Peyer's patch (tissue), 4 donors: ENCODE measurements around the gene AQP6. TPM values are rescaled to one million over a fixed set of nuclear protein-coding genes. Genes with fewer than 3 reads are reported as not detected.

Experiments
- DNase-seq, 3 donors: peaks; one replicate each; pipeline ENCODE4 v3.0.0-alpha.2; 2017 to 2019
- H3K27ac ChIP-seq, 4 donors: fragments of 200-600 bp; sonication (generic); one replicate each; pipeline ENCODE4 v1.5.1; 2016 to 2019
- H3K27me3 ChIP-seq, 2 donors: fragments of 200-600 bp; sonication (generic); one replicate each; pipeline ENCODE4 v1.5.1; 2019
- H3K36me3 ChIP-seq, 3 donors: fragments of 200-600 bp; sonication (generic); one replicate each; pipeline ENCODE4 v1.5.1; 2016 to 2019
- H3K4me1 ChIP-seq, 4 donors: fragments of 200-600 bp; sonication (generic); one replicate each; pipeline ENCODE4 v1.5.1; 2016 to 2019
- H3K4me3 ChIP-seq, 4 donors: fragments of 200-600 bp; sonication (generic); 1 replicate in 3 of 4; 2 replicates in 1 of 4; pipeline ENCODE4 v1.5.1; 2016 to 2019; ENCODE audit warnings: mild to moderate bottlenecking in 1 of 4
- H3K9me3 ChIP-seq, 4 donors: fragments of 200-600 bp; sonication (generic); one replicate each; pipeline ENCODE4 v1.5.1; 2016 to 2019; ENCODE audit warnings: mild to moderate bottlenecking in 1 of 4
- CTCF ChIP-seq, 6 experiments: fragments of 450-650 bp in 4 of 6; fragments of 200-600 bp in 2 of 6; sonication (generic) in 1 of 6; IDR thresholded peaks; one replicate each; pipeline ENCODE4 v1.5.1; 2017 to 2019; ENCODE audit warnings: antibody characterized with exemption in 6 of 6, mild to moderate bottlenecking in 3 of 6, moderate library complexity in 1 of 6
- POLR2A ChIP-seq, 2 donors: fragments of 450-650 bp; IDR thresholded peaks; one replicate each; pipeline ENCODE4 v1.5.1; 2017; ENCODE audit warnings: antibody characterized with exemption in 2 of 2, mild to moderate bottlenecking in 2 of 2, moderate library complexity in 2 of 2
- total RNA-seq, 4 donors: library from RNA; depleted of rRNA; stranded (reverse); fragments of >200 nt; gene quantifications; one replicate each; pipeline ENCODE4 v1.1.0, GENCODE V29; 2016

Gene AQP6
- total RNA-seq, 4 donors from 2014 or later, result not detected

DNA sequence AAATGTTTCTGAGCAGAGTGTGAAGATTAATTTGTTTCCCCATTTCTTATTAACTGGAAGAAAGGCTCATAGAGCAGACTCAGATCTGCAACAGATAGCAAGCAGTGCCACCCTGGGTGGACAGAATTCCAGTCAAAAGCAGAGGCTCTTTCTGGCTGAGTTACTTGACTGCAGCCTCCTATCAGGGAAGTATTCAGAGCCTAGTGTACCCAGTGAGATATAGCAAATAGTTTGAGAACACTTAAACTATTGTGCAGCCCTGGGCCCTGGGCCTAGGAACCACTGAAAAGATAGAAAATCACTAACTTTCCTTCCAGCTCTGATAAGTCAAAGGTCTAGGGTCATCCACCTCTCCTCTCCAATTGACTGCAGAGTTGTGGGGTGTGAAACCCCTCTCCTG lies 33.4 kb upstream of the AQP6 start:
- DNase-seq, result no peak
- Histone ChIP-seq H3K36me3 (no peaks in the 10 kb centered on the region), H3K27ac (no peak overlapping the region), H3K4me3 (no peak overlapping the region), H3K9me3 (no peaks in the 10 kb centered on the region), H3K27me3 (no peaks in the 10 kb centered on the region), H3K4me1 (no peaks in the 10 kb centered on the region)
- TF ChIP-seq CTCF (IDR thresholded peaks at IDR 0.05), result no peak
- TF ChIP-seq POLR2A (IDR thresholded peaks at IDR 0.05), result no peak

GRCh38 chr12:49939707-49940106 lies 33.0 kb upstream of the AQP6 start:
- TF ChIP-seq POLR2A (IDR thresholded peaks at IDR 0.05), result no peak
- TF ChIP-seq CTCF (IDR thresholded peaks at IDR 0.05), result no peak
- H3K4me3 ChIP-seq, result no peak overlapping the region
- H3K4me1 ChIP-seq, result no peaks in the 10 kb centered on the region
- no peaks in the 10 kb centered on the region for H3K9me3 ChIP-seq
- no peak overlapping the region for H3K27ac ChIP-seq
- H3K36me3 ChIP-seq, result no peaks in the 10 kb centered on the region
- no peaks in the 10 kb centered on the region for H3K27me3 ChIP-seq
- peak in 1 of 3 donors; percentile 17 for DNase-seq

DNA sequence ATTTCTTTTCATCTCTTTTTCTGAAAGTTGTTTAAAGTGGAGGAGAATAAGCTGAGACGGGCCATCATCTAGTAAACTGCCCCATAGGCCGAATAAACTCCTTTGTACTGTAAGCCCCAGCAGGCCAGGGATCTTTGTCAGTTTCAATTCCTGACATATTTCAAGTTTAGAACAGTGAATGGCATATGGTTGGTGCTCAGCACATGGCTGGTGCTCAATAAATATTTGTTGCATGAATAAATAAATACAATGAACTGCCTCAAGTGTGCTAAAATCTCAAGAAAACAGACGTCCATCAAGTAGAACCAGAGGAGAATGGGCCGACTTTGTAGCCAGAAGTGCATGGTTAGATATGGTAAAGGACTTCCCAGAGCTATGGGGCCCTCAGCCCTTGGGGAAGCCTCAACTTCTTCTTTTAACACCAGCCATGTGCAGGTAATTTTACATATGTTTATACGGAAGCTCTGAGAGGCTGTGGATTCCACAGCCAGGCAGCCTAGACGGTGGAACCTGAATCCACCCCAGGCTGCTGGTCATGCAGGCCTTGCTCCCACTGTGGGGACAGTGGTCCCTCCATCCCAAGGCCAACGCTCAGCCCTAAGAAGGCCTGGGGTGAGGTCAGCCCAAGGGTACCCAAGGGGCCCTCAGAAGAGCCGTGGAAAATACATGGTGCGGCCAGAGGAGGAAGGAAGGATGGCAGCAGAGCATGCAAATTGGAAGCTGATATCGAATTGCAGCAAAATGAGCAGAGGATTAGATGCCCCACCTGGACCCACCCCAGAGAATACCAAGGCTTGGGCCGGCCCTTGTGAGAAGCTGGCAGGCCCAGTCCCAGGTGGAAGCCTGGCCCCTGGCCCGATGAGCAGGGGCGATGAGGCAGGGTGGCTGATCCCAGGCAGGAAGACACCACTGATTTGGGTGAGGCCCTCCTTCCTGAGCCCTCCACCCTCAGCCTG lies 30.9 kb upstream of the AQP6 start:
- no peak for TF ChIP-seq POLR2A (IDR thresholded peaks at IDR 0.05)
- no peak for TF ChIP-seq CTCF (IDR thresholded peaks at IDR 0.05)

DNA sequence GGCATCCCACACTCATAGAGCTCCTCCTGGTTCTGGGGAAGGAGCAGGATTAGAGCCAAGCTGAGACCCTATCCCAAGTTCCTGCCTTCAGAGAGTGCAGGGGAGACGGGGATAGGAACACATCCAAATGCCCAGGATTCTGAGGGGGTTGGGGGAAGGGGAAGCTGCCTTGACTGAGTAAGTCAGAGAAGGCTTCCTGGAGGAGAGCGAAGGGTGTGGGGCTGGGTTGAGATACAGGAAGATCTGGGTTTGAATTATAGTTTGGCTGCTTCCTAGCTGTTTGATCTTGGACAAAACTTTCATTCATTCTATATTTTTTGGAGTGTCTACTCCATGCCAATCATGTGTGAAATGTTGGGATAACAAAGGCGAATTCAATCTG lies 30.2 kb upstream of the AQP6 start:
- Histone ChIP-seq H3K4me1 (no peaks in the 10 kb centered on the region), H3K36me3 (no peaks in the 10 kb centered on the region), H3K27me3 (no peaks in the 10 kb centered on the region), H3K9me3 (no peaks in the 10 kb centered on the region), H3K4me3 (no peak overlapping the region), H3K27ac (no peak overlapping the region)
- TF ChIP-seq CTCF (IDR thresholded peaks at IDR 0.05) (no peak), POLR2A (IDR thresholded peaks at IDR 0.05) (no peak)
- DNase-seq, result peak in 1 of 3 donors; percentile 31

More for the DNA sequence above, 30.9 kb upstream of the AQP6 start:
- no peak overlapping the region for H3K27ac ChIP-seq
- H3K27me3 ChIP-seq, result no peaks in the 10 kb centered on the region
- no peak overlapping the region for H3K4me3 ChIP-seq
- no peaks in the 10 kb centered on the region for H3K36me3 ChIP-seq
- peak in 1 of 3 donors; percentile 37 for DNase-seq
- H3K9me3 ChIP-seq, result no peaks in the 10 kb centered on the region
- H3K4me1 ChIP-seq, result no peaks in the 10 kb centered on the region

GRCh38 chr12:49942921-49943624 lies 29.7 kb upstream of the AQP6 start:
- H3K27me3 ChIP-seq, result no peaks in the 10 kb centered on the region
- no peak overlapping the region for H3K4me3 ChIP-seq
- H3K27ac ChIP-seq, result no peak overlapping the region
- no peaks in the 10 kb centered on the region for H3K4me1 ChIP-seq
- no peaks in the 10 kb centered on the region for H3K9me3 ChIP-seq
- no peaks in the 10 kb centered on the region for H3K36me3 ChIP-seq
- peak in 1 of 3 donors; percentile 48 for DNase-seq
- TF ChIP-seq CTCF (IDR thresholded peaks at IDR 0.05) (no peak), POLR2A (IDR thresholded peaks at IDR 0.05) (no peak)
